GM19468 (cell line): ENCODE results near the gene GPC6.

Experiments
- ATAC-seq: cut with Tn5 transposase; IDR thresholded peaks from one replicate; pipeline ENCODE4 v1.9.1; 2021; ENCODE audit warnings: mild to moderate bottlenecking, moderate library complexity, moderate number of reproducible peaks; ENCODE audit not compliant: unreplicated experiment; ENCODE audit errors: extremely low read depth

The GPC6 gene

DNA sequence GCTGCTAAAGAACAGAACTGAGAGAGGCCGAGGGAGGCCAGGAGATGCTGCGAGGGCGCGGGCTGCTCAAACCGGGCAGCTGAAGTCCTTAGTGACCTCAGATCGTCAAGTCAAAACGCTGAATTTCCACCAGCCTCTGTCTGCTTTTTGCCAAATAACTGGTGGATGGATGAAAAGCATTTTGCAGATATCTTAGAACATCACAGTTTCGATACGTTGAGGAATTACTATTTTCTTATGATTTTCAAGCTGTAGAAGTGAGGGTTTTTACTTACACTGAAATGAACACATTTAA, 2.0 kb downstream of the GPC6 start:
- ATAC-seq = no peak

DNA sequence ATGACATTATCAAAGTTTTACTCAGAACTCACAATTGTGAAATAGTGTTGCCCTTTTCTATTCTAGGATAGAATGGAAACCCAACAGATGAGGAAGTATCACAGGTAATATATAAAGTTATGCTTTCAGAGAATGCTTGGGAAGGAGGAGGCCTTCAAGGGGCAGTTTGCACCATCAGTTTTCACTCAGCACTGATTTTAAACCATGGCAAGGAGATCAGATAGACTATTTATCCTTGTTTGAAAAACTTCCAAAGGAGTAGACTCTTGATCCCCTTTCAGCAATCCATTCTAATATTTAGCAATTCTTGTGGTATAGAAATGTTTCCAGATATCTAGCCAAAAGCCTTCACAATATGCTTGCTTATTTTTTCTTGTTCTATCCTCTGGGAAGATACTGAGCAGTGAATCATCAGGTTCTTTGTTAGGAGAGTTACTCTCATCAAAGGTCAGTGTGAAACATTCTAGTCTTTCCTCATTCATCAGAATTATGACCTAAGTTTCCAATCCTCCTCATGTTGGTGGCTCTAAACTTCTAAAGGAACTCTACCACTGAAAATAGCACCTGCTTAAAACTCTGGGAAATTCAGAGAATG, 3.8 kb downstream of the GPC6 start:
- no peak for ATAC-seq

DNA sequence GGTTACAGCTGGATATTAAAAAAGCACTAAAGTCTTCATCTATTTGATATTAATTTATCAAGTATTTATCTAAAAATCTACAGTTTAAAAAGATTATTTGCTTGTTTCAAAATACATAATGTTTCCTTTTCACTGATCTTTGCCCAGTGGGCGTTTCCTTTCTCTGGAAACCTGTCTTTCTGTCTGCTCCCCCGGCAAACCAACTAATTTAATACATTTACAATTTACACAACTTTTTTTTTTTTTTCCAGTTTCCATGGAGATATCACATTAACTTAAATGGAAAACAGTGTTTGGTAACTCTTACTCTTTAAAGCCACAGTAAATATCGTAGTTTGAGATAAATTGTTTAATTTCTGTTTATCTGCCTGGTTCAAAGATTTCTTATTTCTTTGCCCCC, 5.3 kb downstream of the GPC6 start:
- ATAC-seq = no peak

DNA sequence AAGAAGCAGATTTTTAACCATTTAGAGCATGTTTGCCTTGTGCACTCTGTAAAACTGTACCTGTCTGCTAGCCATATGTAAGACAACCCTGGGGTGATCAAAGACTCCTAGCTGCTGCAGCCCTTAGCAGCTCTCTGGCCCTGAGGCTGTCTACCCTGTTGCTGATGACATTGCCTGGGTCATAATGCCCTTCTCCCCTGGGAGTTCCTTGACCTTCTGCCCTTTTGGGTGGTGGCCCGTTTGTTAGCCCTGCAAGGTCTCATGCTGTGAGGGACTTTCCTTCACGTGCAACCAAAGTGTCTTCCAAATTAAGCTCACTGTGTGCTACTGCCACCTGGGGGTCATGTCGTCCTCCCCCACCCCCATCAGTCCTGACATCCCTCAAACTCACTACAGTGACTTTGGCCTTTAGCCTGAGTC, 7.4 kb downstream of the GPC6 start:
- ATAC-seq = peak; percentile 17

DNA sequence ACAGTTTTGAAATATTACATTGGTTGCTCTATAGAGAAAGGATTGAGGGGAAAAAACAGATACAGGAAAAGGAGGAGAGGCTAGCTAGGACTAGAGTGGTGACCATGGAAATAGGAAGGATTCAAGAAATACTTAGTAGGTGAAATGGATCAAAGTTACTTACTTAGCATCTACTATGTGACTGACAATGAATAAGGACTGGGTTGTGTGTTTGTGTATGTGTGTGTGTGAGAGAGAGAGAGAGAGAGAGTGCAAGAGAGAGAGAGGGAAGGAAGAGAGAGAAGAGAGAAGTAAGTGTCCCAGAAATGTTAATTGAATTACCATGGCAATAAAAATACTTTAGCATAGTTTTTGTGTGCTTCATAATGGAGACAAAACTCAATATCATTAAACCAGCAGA, 7.9 kb downstream of the GPC6 start:
- no peak for ATAC-seq

DNA sequence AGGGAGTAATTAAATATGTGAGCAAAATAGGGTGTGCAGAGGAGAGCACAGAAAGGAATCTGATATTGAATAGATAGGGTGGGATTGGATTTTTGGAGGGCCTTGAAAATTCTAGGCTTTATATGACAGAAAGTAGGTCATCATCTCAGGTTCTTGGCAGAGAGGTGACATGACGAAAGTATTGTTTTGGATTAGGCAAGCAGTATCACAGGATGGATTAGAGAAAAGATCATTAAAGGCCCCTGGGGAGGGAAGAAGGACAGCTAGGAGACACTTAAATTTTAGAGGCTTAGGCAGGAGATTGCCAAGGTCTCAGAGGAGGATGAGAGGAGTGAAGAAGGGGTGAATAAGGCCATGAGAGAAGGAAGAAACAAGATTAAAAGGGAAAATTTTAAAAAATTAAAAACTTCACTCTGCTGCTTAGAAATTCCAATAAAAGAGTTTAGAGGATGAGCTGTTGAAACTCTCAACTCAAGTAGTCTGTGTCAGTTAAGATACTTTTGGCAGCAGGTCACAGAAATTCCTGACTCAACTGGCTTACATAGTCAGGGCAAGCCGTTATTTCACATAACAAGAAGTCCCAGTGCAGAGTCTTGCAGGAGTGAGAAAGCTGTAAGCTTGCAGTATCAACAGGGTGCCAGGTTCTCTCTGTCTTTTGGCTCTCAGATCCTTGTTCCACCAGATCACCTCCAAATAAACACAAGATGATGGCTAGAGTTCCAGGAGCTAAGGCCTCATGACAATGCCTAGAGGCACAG, 8.8 kb downstream of the GPC6 start:
- no peak for ATAC-seq

DNA sequence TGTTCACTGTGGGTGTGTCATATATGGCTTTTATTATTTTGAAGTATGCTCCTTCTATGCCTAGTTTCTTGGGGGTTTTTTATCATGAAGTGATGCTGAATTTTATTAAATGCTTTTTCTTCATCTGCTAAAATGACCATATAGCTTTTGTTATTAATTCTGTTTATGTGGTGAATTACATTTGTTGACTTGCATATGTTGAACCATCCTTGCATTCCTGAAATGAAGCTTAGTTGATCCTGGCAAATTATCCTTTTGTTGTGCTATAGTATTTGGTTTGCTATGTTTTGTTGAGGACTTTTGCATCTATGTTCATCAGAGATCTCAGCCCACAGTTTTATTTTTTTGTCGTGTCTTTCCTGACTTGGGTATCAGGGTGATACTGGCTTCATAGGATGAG, 12.1 kb downstream of the GPC6 start:
- ATAC-seq = no peak

DNA sequence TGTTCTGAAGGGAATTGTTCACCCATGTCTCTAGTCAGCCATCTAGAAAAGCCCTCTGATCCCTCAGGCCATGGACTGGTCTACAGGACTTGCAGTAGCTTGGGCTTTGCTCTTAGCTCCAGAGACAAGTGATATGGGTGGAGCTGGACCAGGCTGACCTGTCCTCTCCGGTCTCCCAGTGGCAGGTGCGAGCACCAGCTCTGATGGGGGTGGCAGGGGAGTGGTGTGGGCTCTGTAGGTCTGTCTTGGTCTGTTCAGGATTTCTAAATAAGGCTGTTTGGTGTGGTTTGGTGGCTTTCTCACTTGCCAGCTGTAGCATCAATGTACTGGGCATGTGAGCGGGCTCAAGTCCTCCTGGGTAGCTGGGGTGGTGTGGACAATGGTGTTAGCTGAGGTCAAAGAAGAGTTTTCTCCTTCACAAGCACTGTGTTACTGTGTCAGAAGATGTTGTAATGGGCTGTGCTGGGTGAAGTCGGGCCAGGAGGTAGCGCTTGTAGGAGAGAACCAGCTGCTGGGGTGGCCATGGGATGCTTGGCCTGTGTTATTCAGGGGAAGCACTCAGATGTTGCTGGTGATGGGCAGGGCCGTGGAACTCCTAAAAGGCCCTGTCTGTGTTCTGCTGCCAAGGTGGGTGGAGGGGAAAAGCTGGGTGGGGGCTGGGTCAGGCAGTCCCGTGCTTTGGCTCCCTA, 16.9 kb downstream of the GPC6 start:
- no peak for ATAC-seq

DNA sequence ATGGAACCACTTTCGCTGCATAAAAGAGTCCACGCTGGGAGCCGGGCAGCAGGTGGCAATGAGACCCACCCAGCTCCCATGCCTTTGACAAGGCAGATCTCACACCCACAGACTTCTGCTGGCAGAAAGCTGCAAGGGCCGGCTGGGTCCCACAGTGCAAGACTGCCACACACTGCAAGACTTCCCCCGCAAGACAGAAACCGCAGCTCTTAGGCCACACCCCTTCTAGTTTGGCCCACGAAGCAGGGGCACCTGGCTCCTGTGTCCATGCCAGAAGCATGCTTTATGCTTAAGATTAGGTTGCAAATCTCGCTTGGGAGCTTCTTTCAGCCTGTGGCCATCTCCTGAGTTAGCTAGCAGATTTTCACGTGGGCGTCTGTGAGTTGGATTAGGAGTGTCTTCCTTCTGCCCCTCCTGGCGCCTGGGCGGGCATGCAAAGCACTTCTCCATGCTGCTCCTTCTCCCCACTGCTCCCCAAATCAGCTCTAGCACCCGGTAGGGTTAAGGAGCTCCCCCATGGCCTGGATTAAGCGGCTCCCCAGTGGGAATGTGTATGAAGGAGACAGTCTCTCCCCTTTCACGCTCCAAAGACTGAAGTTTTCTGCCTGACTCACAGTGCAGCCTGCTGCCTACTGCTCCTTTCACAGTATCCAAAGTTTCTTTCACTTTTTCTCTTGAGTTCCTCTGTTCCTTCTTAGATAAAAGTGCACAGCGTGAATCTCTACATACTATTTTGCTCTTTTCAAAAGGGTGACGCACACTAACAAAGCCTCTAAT, 17.7 kb downstream of the GPC6 start:
- ATAC-seq = no peak

DNA sequence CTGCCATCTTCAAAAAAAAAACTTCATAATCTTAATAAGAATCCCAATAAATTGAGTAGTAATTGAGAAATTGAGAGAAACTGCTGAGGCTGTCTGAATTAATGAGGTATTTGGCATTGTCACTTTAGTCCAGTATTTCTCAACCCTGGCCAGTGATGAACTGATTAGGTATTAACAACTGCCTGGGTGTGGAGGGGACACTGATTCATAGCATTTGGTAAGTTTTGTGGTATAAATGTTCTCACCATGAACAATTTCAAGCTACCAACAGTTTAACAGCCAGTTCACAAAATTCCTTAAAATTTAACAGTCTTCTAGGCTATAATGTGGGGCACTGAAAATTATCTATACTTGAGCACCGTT, 18.3 kb downstream of the GPC6 start:
- no peak for ATAC-seq

DNA sequence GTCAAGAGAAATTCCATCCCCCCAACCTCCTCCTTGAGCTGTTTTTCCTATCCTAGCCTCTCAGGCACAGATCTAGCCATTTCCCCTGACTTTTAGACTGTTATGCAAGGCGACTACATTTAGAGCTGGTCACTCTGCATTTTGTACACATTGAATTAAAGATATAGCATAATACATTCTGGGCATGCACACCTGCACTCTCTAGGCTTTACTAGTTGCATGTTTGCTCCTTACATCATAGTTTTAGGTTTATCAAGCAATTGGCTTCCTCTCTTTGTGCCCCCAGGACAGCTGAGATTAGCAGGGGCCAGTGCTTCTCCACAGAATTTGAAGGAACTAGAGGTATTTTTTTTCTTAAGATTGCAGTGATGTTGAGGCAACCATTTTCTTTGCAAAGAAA, 19.5 kb downstream of the GPC6 start:
- no peak for ATAC-seq

DNA sequence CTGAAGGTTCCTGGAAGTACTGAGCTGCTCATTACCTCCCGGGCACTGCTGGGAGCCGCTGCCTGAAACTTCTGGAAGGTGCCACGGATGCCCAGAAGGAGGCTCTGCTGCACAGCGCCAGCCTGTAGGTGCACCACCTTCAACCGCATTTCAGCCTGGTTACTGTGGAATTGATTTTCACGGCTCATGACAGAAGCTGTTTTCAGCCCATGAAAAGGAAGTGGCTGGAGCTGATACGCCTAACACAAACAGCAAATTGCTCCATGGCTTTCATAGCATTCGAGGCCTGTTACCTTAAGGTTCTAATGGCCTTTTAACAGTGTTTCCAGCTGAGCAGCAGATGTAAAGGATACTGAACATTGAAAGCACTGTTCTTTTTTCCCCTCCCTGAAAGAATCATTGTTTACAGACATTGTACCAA, 22.0 kb downstream of the GPC6 start:
- ATAC-seq = no peak

DNA sequence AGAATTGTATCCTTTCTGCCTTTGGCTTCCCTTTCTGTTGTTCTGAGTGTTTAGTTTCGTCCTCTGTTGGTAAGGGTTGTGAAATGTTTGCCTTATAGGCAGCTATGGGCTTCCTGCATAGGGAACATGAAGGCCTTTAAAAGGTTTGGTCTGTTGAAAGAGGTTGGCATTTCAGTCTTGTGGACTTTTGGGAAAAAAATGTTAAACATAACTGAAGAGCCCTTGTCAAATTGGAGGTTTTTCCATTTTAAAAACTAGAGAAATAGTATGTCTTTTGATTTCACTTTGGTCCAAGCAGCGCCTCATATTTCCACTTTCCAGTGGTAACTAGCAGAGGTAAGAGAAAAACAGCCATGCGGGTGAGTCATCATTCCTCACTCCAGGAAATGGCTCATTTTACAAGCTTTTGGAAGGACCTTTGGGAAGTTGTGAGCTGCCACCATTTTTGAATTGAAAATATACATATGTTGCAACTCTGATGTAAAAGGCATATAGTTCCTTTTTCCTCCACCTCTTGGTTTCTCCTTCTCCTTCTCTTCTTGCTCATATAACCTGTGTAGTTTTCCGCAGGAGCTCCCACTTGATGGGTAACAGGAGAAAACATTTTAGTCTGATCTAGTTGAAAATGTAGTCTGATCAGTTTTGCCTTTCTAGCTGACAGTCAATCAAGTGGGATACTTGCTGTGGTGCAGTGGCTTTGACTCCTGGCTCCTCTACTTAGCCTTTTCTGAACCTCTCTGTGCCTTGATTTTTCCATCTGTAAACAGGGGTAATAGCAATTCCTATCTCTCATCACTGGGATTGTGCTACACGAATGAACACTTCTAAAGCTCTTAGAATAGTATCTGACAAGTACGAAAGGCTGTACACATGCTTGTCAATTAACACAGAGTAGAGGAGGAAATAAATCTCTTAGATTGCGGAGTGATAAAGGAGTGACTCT, 23.0 kb downstream of the GPC6 start:
- ATAC-seq = no peak

DNA sequence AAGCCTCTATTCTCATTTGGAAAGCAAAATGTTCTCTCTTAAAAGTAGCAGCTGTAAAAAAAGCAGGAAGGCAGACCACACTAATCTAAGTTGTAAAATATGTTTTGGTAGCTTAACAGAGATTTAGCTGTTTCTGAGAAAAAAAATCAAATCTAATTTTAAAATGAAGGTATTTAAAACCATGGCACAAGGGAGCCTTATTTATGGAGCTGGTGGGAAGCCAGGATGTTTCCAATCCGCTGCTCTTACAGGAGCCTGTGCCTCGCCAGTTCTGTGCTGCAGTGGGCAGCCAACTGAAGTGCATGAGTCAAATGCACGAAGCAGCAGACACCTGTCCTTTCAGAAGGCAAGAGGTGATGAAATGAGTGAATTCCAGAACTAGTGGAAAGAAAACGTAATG, 28.2 kb downstream of the GPC6 start:
- no peak for ATAC-seq

DNA sequence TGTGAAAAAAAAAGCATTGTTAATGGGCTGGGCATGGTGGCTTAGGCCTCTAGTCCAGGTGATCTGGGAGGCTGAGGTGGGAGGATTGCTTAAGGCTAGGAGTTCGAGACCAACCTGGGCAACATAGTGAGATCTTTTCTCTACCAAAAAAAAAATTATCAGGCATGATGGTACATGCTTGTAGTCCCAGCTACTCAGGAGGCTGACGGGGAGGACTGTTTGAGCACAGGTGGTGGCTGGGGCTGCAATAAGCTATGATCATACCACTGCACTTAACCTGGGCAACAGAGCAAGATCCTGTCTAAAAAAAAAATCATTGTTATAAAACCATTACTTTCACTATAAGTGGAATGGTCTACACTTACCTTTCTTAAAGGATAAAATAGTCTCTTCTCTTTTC, 30.4 kb downstream of the GPC6 start:
- ATAC-seq = no peak

DNA sequence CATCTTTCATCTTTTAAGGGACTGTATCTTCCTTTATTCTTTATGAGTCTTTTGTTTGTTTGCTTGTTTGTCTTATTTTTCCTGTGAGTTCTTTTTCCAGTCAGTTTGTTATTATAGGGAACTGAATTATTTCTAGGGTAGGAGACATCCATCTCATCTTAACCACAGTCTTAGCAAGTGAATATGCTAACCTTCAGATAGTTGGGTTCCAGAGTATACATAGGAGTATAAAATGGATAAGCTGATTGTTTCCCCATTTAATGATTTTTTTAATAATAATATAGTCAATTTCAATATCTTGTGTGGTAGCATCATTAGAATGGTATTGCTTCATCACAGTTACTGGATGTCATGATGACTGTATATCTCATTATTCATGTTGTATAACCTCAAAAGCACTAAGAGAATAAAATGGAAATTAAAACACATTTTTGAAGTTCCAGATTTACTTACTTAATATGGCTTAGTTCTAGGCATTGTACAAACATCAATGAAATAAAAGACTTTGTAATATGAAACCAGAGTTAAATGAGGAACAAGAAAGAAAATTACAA, 33.0 kb downstream of the GPC6 start:
- ATAC-seq = no peak

DNA sequence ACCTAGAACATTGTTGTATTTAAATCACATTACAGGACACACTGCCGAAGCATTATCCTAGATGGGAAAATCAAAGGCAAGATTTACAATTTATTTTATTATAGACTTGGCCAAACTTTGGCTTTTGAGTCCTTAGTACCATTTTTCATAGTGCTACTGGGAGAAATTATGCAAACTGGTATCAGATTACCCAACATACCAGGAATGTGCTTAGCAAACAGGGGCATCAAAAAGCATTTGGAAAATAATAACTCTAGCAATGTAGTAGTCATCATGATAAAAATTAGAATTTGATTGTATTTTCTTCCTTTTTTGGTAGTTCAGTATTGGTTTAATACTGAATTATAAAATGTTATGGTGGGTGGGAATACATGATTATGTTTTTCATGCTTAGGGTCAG, 34.0 kb downstream of the GPC6 start:
- ATAC-seq = no peak

DNA sequence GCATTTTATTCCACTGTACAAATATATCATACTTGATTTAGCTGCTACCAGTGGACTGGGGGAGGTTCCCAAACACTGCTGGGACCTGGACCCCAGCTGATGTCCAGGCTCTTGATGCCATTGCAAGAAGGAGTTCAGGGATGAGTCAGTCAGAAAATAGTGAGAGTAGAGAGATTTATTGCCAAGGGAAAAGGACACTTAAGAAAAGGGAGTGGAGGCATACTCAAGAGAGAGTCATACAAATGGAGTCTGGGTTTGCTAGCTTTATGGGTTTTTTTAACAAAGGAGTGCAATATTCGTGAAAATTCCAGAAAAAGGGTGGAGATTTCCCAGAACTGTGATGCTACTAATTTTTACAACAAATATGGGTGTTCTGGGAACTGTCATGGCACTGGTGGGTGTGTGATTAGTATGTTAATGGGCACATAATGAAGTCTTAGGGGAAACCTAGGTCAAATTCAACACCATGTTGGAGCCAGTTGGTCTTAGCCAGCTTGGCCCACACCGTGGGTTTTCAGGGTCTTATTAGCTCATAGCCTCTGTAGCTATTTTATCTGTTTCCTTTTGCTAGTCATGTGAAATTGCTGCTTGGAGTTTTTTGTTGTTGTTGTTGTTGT, 36.2 kb downstream of the GPC6 start:
- no peak for ATAC-seq

DNA sequence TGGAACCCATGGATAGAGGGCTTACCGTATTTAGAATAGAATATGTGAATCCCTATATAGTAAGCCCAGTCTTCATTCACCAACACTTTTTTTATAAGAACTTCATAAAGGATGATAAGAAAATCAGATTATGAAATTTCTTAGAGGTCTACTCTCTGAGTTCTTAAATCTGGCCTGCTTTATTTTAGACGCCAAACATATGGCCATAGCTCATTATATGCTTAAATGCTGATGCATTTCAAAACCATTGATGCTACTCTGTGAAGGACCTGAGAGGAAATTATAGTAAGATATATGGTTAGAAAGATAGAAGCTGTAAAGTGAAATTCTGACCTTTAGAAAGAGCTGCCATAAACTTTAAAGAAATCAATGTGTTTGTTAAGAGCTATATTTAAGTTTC, 38.3 kb downstream of the GPC6 start:
- ATAC-seq = no peak
